ENCODE data around the gene ZMIZ1.

Gene ZMIZ1

DNA sequence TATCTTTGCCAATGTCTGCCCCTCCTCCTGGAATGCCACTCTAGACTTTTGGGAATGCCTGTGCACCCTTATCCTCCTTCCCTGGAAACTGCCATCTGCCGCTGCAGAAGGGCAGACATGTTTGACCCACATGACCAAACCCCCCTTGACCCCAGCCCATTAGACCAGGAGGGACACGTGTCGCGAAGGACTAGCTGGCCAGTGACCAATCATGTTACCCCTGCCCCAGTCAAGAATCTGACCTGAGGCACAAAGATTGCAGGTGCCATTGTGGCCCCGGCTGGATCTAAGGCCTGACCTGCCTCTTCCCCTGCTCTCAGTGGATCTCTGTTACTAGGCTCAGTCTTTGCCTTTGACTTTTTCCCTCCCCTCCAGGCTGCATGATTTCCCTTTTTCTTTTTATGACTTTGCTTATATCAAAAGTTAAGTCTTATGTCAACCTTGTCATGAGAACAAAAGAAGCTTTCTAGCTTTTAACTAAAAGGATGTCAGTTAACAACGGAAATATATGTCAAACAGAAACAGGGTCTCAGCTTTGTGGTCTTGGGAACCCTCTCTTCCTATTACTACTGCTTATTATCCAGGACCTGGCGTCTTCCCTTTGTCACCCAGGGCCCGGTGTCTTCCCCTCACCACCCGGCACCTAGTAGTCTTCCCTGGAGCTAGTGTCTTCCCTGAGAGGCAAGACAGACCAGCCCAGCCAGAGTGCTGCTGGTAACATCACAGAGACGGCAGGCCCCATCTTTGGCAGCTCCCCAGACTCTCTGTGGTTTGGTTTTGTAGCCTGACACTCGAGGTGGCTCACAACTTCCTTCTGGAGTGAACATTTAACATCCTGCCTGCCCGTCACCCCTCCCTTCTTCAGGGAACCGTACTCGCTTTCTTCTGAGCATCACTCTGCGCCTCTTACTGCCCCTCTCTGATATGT is 254.1 kb downstream of the ZMIZ1 start:
- Histone ChIP-seq H2AK5ac (ENCODE audit: low read length, severe bottlenecking) (no peak overlapping the region), H3K27me3 (ENCODE audit: control insufficient read depth in 1 of 2, insufficient read depth in 1 of 2, low read length in 2 of 2) (no peaks in the 10 kb centered on the region), H3K4ac (ENCODE audit: low read depth in 1 of 2, low read length in 2 of 2) (peak overlapping the region; percentile 1 to 84), H4K8ac (ENCODE audit: low read length) (peak overlapping the region; percentile 73), H2BK12ac (ENCODE audit: low read length in 2 of 2) (peak overlapping the region; percentile 75 to 85), H3K9ac (ENCODE audit: low read length) (no peak overlapping the region), H3K18ac (ENCODE audit: low read depth in 1 of 2, low read length in 2 of 2) (peak overlapping the region; percentile 40 to 71), H3K4me3 (ENCODE audit: insufficient read depth in 1 of 2, low read depth in 1 of 2, low read length in 2 of 2) (no peak overlapping the region), H4K91ac (ENCODE audit: low read length) (peak overlapping the region; percentile 31), H3K36me3 (ENCODE audit: control insufficient read depth in 1 of 2, insufficient read depth in 2 of 2, low read depth in 1 of 2, low read length in 2 of 2) (no peaks in the 10 kb centered on the region), H3K23ac (ENCODE audit: low read length in 2 of 2) (no peak overlapping the region), H3K4me1 (ENCODE audit: control insufficient read depth, insufficient read depth, low read depth, low read length) (peaks cover 23% of the 10 kb centered on the region), H3K14ac (ENCODE audit: low read length in 2 of 2) (peak overlapping the region in 1 of 2 experiments; percentile 84), H2AFZ (ENCODE audit: low read depth, low read length) (no peak overlapping the region), H2BK15ac (ENCODE audit: low read depth, poor library complexity, severe bottlenecking) (no peak overlapping the region), H3K79me1 (replicated peaks; ENCODE audit: low read length, poor library complexity, severe bottlenecking) (no peaks in the 10 kb centered on the region), H3K4me2 (ENCODE audit: low read length, poor library complexity, severe bottlenecking) (no peak overlapping the region), H3K27ac (ENCODE audit: low read length, poor library complexity, severe bottlenecking) (no peak overlapping the region), H3K9me3 (ENCODE audit: control insufficient read depth, low read length) (no peaks in the 10 kb centered on the region), H2BK5ac (ENCODE audit: low read depth, low read length, poor library complexity, severe bottlenecking) (no peak overlapping the region), H2BK120ac (ENCODE audit: low read depth, low read length) (no peak overlapping the region)
- peak; percentile 87 for DNase-seq
- WGBS = 71% methylated on average over 15 of the region's 15 CpGs

DNA sequence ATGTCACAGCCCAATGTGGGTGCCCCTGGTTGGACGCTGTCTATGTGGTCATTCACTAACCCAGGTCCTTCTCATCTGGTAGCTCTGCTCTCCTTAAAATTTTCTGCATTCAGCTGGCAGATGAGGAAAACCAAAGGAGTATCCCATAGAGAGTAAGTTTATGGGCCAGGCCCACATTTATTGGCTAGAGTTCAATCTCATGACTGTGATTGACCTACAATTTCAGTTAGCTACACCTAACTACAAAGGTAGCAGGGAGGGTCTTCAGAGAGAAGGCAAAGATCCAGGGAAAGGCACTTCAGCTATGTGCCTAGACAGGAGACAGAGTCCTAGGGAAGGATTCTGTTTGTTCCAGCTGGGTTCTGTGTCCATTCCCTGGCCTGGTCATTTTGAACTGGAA is 254.8 kb downstream of the ZMIZ1 start:
- Histone ChIP-seq H3K23ac (ENCODE audit: low read length in 2 of 2) (no peak overlapping the region), H3K4me2 (ENCODE audit: low read length, poor library complexity, severe bottlenecking) (no peak overlapping the region), H3K27ac (ENCODE audit: low read length, poor library complexity, severe bottlenecking) (no peak overlapping the region), H3K27me3 (ENCODE audit: control insufficient read depth in 1 of 2, insufficient read depth in 1 of 2, low read length in 2 of 2) (no peaks in the 10 kb centered on the region), H3K9me3 (ENCODE audit: control insufficient read depth, low read length) (no peaks in the 10 kb centered on the region), H3K4me3 (ENCODE audit: insufficient read depth in 1 of 2, low read depth in 1 of 2, low read length in 2 of 2) (no peak overlapping the region), H2AFZ (ENCODE audit: low read depth, low read length) (no peak overlapping the region), H3K36me3 (ENCODE audit: control insufficient read depth in 1 of 2, insufficient read depth in 2 of 2, low read depth in 1 of 2, low read length in 2 of 2) (no peaks in the 10 kb centered on the region), H3K4ac (ENCODE audit: low read depth in 1 of 2, low read length in 2 of 2) (peak overlapping the region in 1 of 2 experiments; percentile 60), H4K91ac (ENCODE audit: low read length) (no peak overlapping the region), H2BK12ac (ENCODE audit: low read length in 2 of 2) (peak overlapping the region; percentile 56 to 85), H2AK5ac (ENCODE audit: low read length, severe bottlenecking) (no peak overlapping the region), H3K9ac (ENCODE audit: low read length) (peak overlapping the region; percentile 7), H2BK120ac (ENCODE audit: low read depth, low read length) (no peak overlapping the region), H2BK15ac (ENCODE audit: low read depth, poor library complexity, severe bottlenecking) (no peak overlapping the region), H3K79me1 (replicated peaks; ENCODE audit: low read length, poor library complexity, severe bottlenecking) (no peaks in the 10 kb centered on the region), H3K18ac (ENCODE audit: low read depth in 1 of 2, low read length in 2 of 2) (peak overlapping the region; percentile 47 to 71), H3K14ac (ENCODE audit: low read length in 2 of 2) (no peak overlapping the region), H3K4me1 (ENCODE audit: control insufficient read depth, insufficient read depth, low read depth, low read length) (peaks cover 20% of the 10 kb centered on the region), H2BK5ac (ENCODE audit: low read depth, low read length, poor library complexity, severe bottlenecking) (no peak overlapping the region), H4K8ac (ENCODE audit: low read length) (peak overlapping the region; percentile 43)
- DNase-seq = no peak
- WGBS = 100% methylated on average over 1 of the region's 1 CpG

DNA sequence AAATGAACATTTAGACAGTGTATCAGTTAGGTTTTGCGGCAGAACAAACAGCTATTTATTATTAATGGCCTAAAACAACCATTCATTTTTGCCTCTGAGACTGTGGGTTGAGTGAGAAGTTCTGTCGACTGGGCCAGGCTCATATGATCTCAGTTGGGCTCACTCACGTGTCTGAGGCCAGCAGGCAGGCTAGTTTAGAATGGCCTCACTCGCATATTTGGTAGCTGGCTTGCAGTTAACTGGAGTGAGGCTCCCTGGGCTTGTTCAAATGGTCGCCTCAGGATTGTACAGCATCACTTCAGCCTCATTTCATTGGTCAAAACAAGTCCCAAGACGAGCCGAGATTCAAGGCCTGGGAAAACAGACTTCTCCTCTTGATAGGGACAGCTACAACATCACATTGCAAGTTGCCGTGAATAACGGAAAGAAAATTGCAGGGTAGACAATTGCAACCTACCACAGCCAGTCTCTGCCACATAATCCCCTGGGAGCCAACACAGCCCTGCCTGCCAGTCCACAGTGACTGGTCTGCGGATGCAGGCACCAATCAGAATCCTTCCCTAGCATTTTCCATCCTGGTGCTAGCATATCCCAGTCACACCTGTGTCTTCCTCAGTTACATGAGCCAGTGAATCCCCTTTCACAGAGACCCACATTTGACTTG is 255.4 kb downstream of the ZMIZ1 start:
- Histone ChIP-seq H2BK5ac (ENCODE audit: low read depth, low read length, poor library complexity, severe bottlenecking) (no peak overlapping the region), H4K8ac (ENCODE audit: low read length) (no peak overlapping the region), H3K4me1 (ENCODE audit: control insufficient read depth, insufficient read depth, low read depth, low read length) (peaks cover 24% of the 10 kb centered on the region), H3K4me3 (ENCODE audit: insufficient read depth in 1 of 2, low read depth in 1 of 2, low read length in 2 of 2) (no peak overlapping the region), H3K36me3 (ENCODE audit: control insufficient read depth in 1 of 2, insufficient read depth in 2 of 2, low read depth in 1 of 2, low read length in 2 of 2) (no peaks in the 10 kb centered on the region), H3K9me3 (ENCODE audit: control insufficient read depth, low read length) (no peaks in the 10 kb centered on the region), H3K23ac (ENCODE audit: low read length in 2 of 2) (no peak overlapping the region), H2BK15ac (ENCODE audit: low read depth, poor library complexity, severe bottlenecking) (no peak overlapping the region), H3K9ac (ENCODE audit: low read length) (peak overlapping the region; percentile 7), H3K14ac (ENCODE audit: low read length in 2 of 2) (no peak overlapping the region), H3K27me3 (ENCODE audit: control insufficient read depth in 1 of 2, insufficient read depth in 1 of 2, low read length in 2 of 2) (no peaks in the 10 kb centered on the region), H3K27ac (ENCODE audit: low read length, poor library complexity, severe bottlenecking) (no peak overlapping the region), H2AK5ac (ENCODE audit: low read length, severe bottlenecking) (no peak overlapping the region), H3K79me1 (replicated peaks; ENCODE audit: low read length, poor library complexity, severe bottlenecking) (no peaks in the 10 kb centered on the region), H3K18ac (ENCODE audit: low read depth in 1 of 2, low read length in 2 of 2) (peak overlapping the region in 1 of 2 experiments; percentile 46), H4K91ac (ENCODE audit: low read length) (no peak overlapping the region), H2BK120ac (ENCODE audit: low read depth, low read length) (no peak overlapping the region), H2BK12ac (ENCODE audit: low read length in 2 of 2) (peak overlapping the region; percentile 23 to 56), H3K4me2 (ENCODE audit: low read length, poor library complexity, severe bottlenecking) (no peak overlapping the region), H3K4ac (ENCODE audit: low read depth in 1 of 2, low read length in 2 of 2) (peak overlapping the region; percentile 37 to 60), H2AFZ (ENCODE audit: low read depth, low read length) (no peak overlapping the region)
- WGBS = 93% methylated on average over 9 of the region's 10 CpGs
- DNase-seq = no peak

All from mesenchymal stem cell (in vitro differentiated cells and primary cell).